ENCODE data around the gene KCNE1.
"Not testable (repeated sequence)": the region's sequence is repeated elsewhere in the genome, so short reads cannot be mapped to it uniquely, and the experiment has no call there.

- TF ChIP-seq POLR2A, POLR2AphosphoS5, CTCF (IDR thresholded peaks at IDR 0.05): not testable (repeated sequence)
These were observed 94.4 kb downstream of the KCNE1 start for GRCh38 chr21:34417448-34418077.
